ENCODE results near the gene DAAM2.

GRCh38 chr6:39849228-39849627 lies 57.1 kb downstream of the DAAM2 start:
- TF ChIP-seq CTCF (IDR thresholded peaks at IDR 0.05): no peak
- no peak for TF ChIP-seq POLR2A (IDR thresholded peaks at IDR 0.05)

All from esophagus squamous epithelium (tissue), 4 donors.